Activated CD4-positive, alpha-beta T cell treated with anti-CD3 and anti-CD28 coated beads, Interleukin-2, amount 10 ng/mL, durations not matched to agents 24 days and 14 days (primary cell): ENCODE measurements around the gene FCER1G. TPM values are rescaled to one million over a fixed set of nuclear protein-coding genes. Genes with fewer than 3 reads are reported as not detected.

Source experiments
- DNase-seq: peaks from one replicate; pipeline ENCODE4 v3.0.0; 2022
- H3K27ac Mint-ChIP-seq: one replicate; pipeline ENCODE4 v1.8.0; 2022; ENCODE audit warnings: mild to moderate bottlenecking, mixed read lengths
- H3K27me3 Mint-ChIP-seq: one replicate; pipeline ENCODE4 v1.8.0; 2022; ENCODE audit warnings: mixed read lengths
- H3K36me3 Mint-ChIP-seq: one replicate; pipeline ENCODE4 v1.8.0; 2022; ENCODE audit warnings: low read depth, mild to moderate bottlenecking, mixed read lengths
- H3K4me1 Mint-ChIP-seq: one replicate; pipeline ENCODE4 v1.8.0; 2021; ENCODE audit warnings: mixed read lengths
- H3K4me3 Mint-ChIP-seq: one replicate; pipeline ENCODE4 v1.8.0; 2022; ENCODE audit warnings: mild to moderate bottlenecking, moderate library complexity, mixed read lengths
- H3K9me3 Mint-ChIP-seq: one replicate; pipeline ENCODE4 v1.8.0; 2021; ENCODE audit warnings: mixed read lengths
- intact Hi-C: fragments of 100-400 bp; cut with micrococcal nuclease; formaldehyde crosslinking; loops from one replicate; pipeline ENCODE4 v1.15.1; 2023
- total RNA-seq: library from RNA; stranded (reverse); gene quantifications from 2 replicates; pipeline ENCODE4 v1.2.3, GENCODE V29; 2022

FCER1G gene
- total RNA-seq, 1 donor from 2014 or later: 0.63 TPM

DNA sequence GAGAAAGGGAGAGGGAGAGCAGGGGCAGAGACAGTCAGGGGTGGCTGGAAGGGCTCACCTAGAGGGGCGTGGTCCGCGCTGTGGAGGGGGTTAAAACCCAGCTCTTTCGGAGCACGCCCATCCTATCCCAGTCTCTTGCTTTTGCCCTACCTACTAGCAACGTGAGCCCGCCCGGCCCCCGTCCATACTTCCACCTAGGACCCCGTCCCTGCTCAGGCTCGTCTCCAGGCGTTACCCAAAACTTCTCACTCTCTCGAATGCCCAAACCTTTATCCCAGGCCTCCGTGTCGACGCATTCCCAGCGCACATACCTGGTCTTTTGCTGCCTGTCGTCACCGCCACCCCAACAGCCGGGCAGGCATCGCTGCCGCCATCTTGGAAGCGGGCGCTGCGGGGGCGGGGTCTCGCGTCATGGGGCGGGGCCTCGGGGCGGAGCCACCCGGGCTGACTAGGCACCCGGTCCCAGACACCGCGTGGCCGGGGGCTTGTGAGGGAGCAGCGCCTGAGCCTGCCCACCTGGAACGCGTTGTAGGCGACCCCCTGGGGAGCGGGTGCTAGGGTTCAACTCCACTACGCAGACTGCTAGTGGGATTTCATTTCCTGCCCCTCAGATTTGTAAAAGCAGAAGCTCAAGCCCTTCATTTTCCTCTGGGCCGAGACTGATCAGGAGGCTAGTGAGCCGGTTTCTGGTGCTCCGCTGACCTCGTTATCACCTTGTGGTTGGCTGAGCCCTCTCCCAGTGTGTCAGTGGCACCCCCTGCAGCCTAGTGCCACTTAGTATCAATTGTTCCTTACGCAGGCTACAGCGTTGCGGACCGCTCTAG, 37.8 kb upstream of the FCER1G start, which contains the start of gene B4GALT3:
TSS of gene B4GALT3 (minus strand) at position 396 of the 824 bp plus-strand sequence. CDS start 1,447 bp downstream, outside the sequence.
- intact Hi-C loops: loop anchor here (1.0 to 2.0 kb wide), 2 partner anchors 11 to 19 kb away; partner anchors contain the start of genes PPOX and USP21
- peak; percentile 99 for DNase-seq
- peak within 1 kb of the TSS; percentile 100 for H3K4me3 Mint-ChIP-seq
- no peaks in the 10 kb centered on the region for H3K27me3 Mint-ChIP-seq
- peak within 1 kb of the TSS; percentile 100 for H3K27ac Mint-ChIP-seq
- H3K9me3 Mint-ChIP-seq: no peaks in the 10 kb centered on the region
- H3K4me1 Mint-ChIP-seq: peaks cover 59% of the 10 kb centered on the region
- peaks cover 42% of the 10 kb centered on the region for H3K36me3 Mint-ChIP-seq

DNA sequence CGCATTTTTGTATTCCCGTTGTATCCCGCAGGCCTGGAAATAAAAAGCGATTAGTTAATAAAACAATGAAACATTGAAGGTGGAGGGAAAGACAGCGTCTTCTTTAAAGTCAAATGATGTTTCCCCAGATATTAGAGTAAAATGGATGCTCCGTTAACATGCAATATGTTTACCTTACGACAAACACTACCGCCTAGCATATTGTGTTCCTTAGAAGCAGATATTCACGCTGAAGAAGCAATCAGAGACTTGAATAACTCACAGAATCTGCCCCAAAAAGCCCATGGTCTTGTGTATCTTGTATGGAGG, 37.2 kb upstream of the FCER1G start:
- Mint-ChIP-seq H3K9me3 (no peaks in the 10 kb centered on the region), H3K4me1 (peaks cover 59% of the 10 kb centered on the region), H3K27ac (peak overlapping the region; percentile 100), H3K27me3 (no peaks in the 10 kb centered on the region), H3K36me3 (peaks cover 37% of the 10 kb centered on the region), H3K4me3 (peak overlapping the region; percentile 100)
- no peak for DNase-seq
- intact Hi-C loops: loop anchor here (1.0 to 2.0 kb wide), 2 partner anchors 12 to 19 kb away; partner anchors contain the start of genes PPOX and USP21

DNA sequence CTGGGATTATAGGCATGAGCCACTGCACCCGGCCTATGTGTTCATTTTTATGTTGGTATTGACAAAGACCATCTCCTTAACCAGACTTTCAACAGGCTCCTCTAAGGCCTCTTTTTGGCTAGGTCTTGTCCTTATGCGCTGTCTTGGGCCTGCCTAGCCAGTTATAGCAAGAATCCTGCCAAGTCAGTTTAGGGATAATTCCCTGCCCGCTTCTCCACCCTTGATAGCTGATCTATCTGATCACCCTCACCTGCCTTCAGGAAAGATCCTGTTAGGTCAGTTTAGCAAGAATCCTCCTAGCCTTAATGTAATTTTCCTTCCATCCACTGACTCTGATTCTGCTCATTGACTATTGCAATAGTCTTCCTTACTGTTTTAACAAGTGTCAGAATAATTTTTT, 35.4 kb upstream of the FCER1G start:
- Mint-ChIP-seq H3K36me3 (peaks cover 22% of the 10 kb centered on the region), H3K4me1 (peaks cover 66% of the 10 kb centered on the region)
- intact Hi-C loops: no loop called here

DNA sequence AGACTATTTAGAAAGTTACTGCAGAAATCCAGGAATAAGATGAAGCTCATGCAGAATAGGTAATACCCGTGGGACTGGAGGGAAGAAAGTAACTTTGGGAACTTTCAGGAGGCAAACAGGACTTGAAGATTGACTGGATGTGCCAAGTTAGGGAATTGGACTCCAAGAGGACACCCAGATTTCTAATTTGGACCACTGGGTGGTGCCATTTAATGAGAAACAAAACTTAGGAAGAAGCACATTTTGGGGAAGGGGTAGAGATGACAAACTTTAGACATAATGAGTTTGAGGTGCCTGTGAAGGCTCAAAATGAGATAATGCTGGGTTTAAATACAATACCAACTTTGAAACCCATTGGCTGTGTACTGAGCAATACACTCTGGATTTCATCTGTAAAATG, 34.5 kb upstream of the FCER1G start:
- H3K9me3 Mint-ChIP-seq: no peaks in the 10 kb centered on the region
- H3K36me3 Mint-ChIP-seq: peaks cover 13% of the 10 kb centered on the region
- H3K4me3 Mint-ChIP-seq: peak overlapping the region; percentile 25
- intact Hi-C loops: no loop called here
- DNase-seq: no peak
- H3K27ac Mint-ChIP-seq: peak overlapping the region; percentile 74
- H3K4me1 Mint-ChIP-seq: peaks cover 65% of the 10 kb centered on the region
- no peaks in the 10 kb centered on the region for H3K27me3 Mint-ChIP-seq

More for the DNA sequence above, 35.4 kb upstream of the FCER1G start:
- no peak for DNase-seq
- H3K9me3 Mint-ChIP-seq: no peaks in the 10 kb centered on the region
- H3K4me3 Mint-ChIP-seq: no peak overlapping the region
- H3K27ac Mint-ChIP-seq: no peak overlapping the region
- H3K27me3 Mint-ChIP-seq: no peaks in the 10 kb centered on the region

DNA sequence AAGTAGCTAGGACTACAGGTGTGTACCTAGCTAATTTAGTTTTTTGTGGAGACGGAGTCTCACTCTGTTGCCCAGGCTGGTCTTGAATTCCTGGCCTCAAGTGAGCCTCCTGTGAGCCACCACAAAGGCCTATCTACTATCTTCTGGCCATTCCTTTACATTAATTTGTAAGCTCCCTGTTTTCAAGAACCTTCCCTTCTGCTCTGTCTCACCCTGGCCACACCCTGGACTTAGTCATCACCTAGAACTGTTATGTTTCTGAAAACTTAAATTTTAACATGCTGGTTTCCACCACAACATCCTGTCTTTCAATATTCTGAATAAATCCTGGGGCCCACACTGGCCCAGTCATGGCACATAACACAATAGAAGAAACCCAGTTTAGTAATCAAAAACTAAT, 32.9 kb upstream of the FCER1G start:
- H3K4me1 Mint-ChIP-seq: peaks cover 68% of the 10 kb centered on the region
- intact Hi-C loops: loop anchor here (1.0 to 2.0 kb wide), 2 partner anchors 15 to 43 kb away; partner anchors contain the start of gene PPOX

DNA sequence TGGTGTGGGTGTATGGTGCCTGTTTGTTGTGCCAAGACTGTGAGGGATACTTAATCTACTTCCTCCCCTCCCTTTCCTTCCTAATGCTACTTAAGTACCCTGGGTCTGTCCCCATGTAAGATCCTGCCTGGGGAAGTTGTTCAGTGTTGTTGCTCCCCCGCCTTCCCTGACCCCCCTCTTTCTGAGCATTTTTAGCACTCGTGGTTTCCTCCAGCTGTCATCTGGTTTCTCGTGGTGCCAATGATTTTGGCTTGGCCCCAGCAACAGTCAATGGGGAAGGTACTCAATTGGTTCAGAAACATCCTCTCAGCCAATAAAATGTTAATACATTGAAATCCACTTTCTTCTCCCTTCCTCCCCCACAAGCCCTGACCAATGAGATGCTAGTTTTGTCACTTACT, 29.8 kb upstream of the FCER1G start:
- Mint-ChIP-seq H3K27ac (peak overlapping the region; percentile 96), H3K9me3 (no peaks in the 10 kb centered on the region), H3K36me3 (peaks cover 2% of the 10 kb centered on the region), H3K4me3 (peak overlapping the region; percentile 75), H3K4me1 (peaks cover 69% of the 10 kb centered on the region), H3K27me3 (no peaks in the 10 kb centered on the region)
- peak; percentile 94 for DNase-seq
- intact Hi-C loops: loop anchor here (2.0 kb wide), 1 partner anchor 18 kb away; the partner anchor contains the start of gene NDUFS2

More for the DNA sequence above, 32.9 kb upstream of the FCER1G start:
- Mint-ChIP-seq H3K27me3 (no peaks in the 10 kb centered on the region), H3K36me3 (peaks cover 3% of the 10 kb centered on the region), H3K4me3 (peak overlapping the region; percentile 51), H3K9me3 (no peaks in the 10 kb centered on the region), H3K27ac (peak overlapping the region; percentile 96)
- DNase-seq: peak; percentile 88

DNA sequence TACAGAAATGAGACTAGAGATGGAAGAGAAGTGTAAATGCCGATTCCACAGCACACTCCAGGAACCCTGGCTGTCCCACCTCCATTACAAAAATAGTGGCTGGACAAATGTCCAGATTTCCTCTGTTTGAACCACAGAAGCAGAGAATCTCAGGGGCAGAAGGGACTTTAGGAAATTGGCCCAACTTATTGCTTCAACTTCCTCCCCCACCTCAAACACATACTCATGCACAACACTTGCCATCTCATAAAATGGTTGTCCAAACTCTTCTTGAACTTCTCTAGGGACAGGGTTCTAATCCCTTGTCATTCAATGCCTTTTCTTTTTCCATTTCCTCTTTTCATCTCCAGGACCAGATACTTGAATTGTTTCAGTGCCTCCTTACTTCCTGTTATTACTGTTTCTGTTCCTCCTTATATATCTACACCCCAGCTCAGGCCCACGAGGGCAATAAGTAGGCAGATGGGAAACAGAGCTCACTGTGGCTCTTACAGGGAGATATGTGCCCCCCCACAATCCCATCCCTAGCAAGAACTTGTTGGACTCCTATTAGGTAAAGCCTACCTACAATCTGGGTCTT, 29.3 kb upstream of the FCER1G start:
- Mint-ChIP-seq H3K27me3 (no peaks in the 10 kb centered on the region), H3K9me3 (no peaks in the 10 kb centered on the region), H3K4me1 (peaks cover 63% of the 10 kb centered on the region), H3K36me3 (no peaks in the 10 kb centered on the region), H3K27ac (peak overlapping the region; percentile 96), H3K4me3 (peak overlapping the region; percentile 75)
- no peak for DNase-seq
- intact Hi-C loops: loop anchor here (2.0 kb wide), 1 partner anchor 17 kb away; the partner anchor contains the start of gene NDUFS2

DNA sequence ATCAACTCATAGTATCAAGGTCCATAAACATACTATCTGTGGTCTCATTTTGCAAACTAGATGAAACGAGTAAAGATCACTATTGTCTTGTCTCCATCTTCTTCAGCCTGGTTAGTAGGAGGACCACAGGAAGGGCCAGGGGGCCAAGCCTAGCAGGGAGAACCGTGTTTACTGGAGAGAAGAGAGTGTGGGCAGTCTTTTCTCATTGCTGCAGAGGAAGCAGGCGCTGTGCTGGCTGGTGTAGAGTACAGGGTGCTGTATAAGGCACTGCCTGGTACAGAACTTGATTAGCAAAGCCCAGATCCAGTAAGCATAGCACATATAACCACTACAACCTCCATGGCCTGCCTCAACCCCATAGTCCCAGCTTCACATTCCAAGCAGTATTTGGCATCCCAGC, 27.8 kb upstream of the FCER1G start:
- DNase-seq: no peak
- intact Hi-C loops: no loop called here
- peaks cover 54% of the 10 kb centered on the region for H3K4me1 Mint-ChIP-seq
- H3K9me3 Mint-ChIP-seq: no peaks in the 10 kb centered on the region
- no peaks in the 10 kb centered on the region for H3K36me3 Mint-ChIP-seq
- no peaks in the 10 kb centered on the region for H3K27me3 Mint-ChIP-seq
- H3K27ac Mint-ChIP-seq: peak overlapping the region; percentile 96
- no peak overlapping the region for H3K4me3 Mint-ChIP-seq

DNA sequence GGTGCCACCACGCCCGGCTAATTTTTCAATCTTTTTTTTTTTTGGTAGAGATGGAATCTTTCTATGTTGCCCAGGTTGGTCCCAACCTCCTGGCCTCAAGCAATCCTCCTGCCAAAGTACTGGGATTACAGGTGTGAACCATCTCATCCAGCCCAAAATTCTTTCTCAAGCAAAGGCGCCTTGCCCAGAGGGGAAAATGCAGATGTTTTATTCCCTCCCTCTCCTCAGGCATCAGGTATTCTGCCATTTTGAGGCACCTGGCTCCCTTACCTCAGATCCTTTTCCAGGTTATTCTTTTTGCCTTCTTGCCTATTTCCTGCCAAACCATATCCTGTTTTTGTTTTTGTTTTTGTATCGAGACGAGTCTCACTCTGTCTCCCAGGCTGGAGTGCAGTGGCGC, 26.7 kb upstream of the FCER1G start:
- H3K27me3 Mint-ChIP-seq: no peaks in the 10 kb centered on the region
- DNase-seq: no peak
- H3K4me1 Mint-ChIP-seq: peaks cover 55% of the 10 kb centered on the region
- H3K4me3 Mint-ChIP-seq: no peak overlapping the region
- H3K27ac Mint-ChIP-seq: no peak overlapping the region
- intact Hi-C loops: no loop called here
- no peaks in the 10 kb centered on the region for H3K9me3 Mint-ChIP-seq
- no peaks in the 10 kb centered on the region for H3K36me3 Mint-ChIP-seq

DNA sequence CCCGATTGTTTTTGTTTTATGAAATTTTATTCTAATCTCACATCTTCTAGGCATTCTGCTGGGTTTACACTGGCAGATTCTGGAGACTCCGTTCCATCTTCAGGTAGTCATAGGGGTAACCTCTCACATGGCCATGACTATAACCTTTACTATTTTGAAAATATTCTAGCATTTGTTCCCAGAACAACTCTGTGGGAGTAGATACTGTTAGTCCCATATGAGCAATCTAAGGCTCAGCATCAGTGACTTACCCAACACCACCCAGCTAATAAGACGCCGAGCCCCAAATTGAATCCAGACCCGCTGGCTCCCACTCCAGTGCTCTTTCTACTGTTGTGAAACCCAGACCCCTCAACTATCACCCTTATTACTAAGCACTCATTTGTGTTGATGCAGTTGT, 26.1 kb upstream of the FCER1G start:
- no peak overlapping the region for H3K27ac Mint-ChIP-seq
- intact Hi-C loops: no loop called here
- H3K4me1 Mint-ChIP-seq: peaks cover 50% of the 10 kb centered on the region
- no peak overlapping the region for H3K4me3 Mint-ChIP-seq
- H3K9me3 Mint-ChIP-seq: no peaks in the 10 kb centered on the region
- H3K27me3 Mint-ChIP-seq: no peaks in the 10 kb centered on the region
- no peaks in the 10 kb centered on the region for H3K36me3 Mint-ChIP-seq
- no peak for DNase-seq

DNA sequence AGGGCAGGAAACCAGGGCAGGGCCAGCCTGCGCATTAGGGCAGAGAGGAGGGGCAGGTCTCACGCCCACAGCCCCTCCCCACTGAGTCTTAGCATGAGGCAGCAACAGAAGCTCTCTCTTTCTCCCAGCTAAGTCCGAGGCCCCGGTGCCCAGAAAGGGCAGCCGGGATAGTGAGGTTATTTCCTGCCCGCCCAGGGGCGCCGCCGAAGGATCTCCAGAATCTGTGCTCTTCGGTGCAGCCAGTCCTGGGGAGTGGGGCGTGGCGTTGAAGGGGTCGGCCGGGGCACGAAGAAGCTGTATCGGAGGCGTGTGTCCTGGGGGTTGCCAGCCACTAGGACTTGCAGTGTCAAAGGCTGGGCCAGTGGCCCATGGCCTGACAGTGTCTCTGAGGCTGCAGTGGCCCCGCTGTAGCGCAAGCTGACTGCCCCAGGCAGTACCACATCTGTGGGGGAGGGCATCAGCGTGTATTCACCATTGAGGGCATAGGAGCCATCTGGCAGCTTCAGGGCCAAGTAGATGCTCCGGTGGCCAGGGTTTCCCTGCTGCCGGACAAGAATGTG, 24.1 kb upstream of the FCER1G start:
- no peak for DNase-seq
- Mint-ChIP-seq H3K9me3 (no peaks in the 10 kb centered on the region), H3K4me1 (peaks cover 44% of the 10 kb centered on the region), H3K27me3 (no peaks in the 10 kb centered on the region), H3K27ac (no peak overlapping the region), H3K36me3 (no peaks in the 10 kb centered on the region), H3K4me3 (no peak overlapping the region)
- intact Hi-C loops: no loop called here

DNA sequence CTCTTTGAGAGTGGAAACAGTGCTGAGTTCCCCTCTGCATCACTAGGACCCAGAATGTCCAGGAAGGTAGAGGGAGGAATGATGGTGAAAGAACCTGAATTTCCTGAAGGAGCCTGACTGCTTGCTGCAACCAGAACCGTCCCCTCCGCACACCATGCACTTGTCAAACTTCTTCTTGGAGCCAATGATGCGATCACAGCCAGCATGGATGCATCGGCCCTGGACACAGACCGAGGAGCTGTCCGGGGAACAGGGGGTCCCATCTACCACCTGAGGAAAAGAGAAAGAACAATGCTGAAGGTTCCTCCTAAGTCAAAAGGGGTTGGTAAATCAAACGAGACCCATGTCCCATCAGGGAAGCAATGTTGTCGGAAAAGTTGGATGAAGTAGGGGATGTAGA, 23.1 kb upstream of the FCER1G start:
- H3K36me3 Mint-ChIP-seq: no peaks in the 10 kb centered on the region
- H3K4me1 Mint-ChIP-seq: peaks cover 36% of the 10 kb centered on the region
- no peak overlapping the region for H3K4me3 Mint-ChIP-seq
- no peak for DNase-seq
- intact Hi-C loops: loop anchor here (1.0 kb wide), 1 partner anchor 190 kb away; no protein-coding TSS in a partner anchor
- H3K27ac Mint-ChIP-seq: peak overlapping the region; percentile 32
- no peaks in the 10 kb centered on the region for H3K27me3 Mint-ChIP-seq
- H3K9me3 Mint-ChIP-seq: no peaks in the 10 kb centered on the region

DNA sequence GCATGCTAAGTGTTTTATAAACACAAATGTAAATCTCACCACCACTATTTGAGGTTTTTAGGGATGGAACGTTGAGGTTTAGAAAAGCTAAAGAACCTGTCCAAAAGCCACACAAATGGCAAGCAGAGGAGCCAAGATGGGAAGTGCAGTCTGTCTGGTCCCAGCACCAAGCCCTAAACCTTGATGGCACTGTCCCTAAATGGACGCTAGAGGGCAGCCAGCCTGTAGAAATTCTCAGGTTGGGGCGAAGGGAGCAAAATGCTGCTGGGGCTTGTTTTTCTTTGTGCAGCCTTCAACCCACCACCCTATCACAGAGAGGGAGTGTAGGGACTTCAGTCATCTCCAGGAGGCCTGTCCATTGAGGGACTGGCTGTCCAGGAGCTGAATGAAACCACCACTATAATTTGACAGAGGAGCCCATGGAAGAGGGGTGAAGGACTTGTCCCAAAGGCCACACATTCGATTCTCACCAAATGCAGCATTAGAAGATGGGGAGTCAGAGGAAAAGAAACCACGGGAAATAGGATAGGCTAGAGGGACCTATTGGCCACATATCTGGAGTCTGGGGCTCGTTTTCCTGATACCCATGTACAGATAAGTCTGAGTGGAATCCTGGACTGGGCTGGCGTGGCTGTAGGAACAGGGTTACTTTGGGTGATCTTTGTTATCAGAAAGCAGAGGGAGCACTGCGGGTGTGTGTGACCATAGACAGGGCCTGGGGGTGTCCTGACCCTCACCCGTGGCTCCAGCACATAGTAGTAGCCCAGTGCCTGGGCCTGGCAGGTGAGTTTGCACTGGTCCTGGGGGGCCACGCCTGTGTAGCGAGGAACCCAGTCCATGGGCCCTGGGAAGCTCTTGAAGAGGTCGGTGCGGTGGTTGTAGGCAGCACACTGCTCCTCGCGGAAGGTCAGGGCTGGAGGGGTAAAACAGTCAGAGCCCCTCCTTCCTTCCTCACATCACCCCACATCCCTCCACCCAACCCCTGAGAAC, 22.3 kb upstream of the FCER1G start:
- Mint-ChIP-seq H3K36me3 (no peaks in the 10 kb centered on the region), H3K9me3 (no peaks in the 10 kb centered on the region), H3K27ac (peak overlapping the region; percentile 87), H3K4me3 (no peak overlapping the region), H3K4me1 (peaks cover 31% of the 10 kb centered on the region), H3K27me3 (no peaks in the 10 kb centered on the region)
- intact Hi-C loops: loop anchor here (1.0 kb wide), 1 partner anchor 190 kb away; no protein-coding TSS in a partner anchor
- peak; percentile 92 for DNase-seq
